ENCODE data around the gene ARPC5L. TPM values are rescaled to one million over a fixed set of nuclear protein-coding genes. Genes with fewer than 3 reads are reported as not detected.

ARPC5L gene
- total and polyA plus RNA-seq, 2 experiments from 2014 or later: 35.9 to 87.3 TPM

DNA sequence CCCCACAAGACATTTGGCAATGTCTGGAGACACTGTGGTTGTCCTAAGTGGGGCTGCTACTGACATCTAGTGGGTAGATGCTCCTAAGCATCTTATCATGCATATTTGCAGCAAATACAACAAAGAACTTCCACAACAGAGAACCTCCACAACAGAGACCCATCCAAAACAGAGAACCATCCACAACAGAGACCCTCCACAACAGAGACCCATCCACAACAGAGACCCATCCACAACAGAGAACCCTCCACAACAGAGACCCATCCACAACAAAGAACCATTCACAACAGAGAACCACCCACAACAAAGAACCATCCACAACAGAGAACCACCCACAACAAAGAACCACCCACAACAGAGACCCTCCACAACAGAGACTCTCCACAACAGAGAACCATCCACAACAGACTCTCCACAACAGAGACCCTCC lies 32.8 kb downstream of the ARPC5L start:
- H3K4me3 ChIP-seq: no peak overlapping the region
- Mint-ChIP-seq H3K4me1 (peaks cover 8% of the 10 kb centered on the region), H3K9me3 (no peaks in the 10 kb centered on the region), H3K27me3 (ENCODE audit: insufficient read depth, low read depth, poor library complexity) (peaks cover 12% of the 10 kb centered on the region), H3K27ac (no peak overlapping the region), H3K36me3 (ENCODE audit: low read depth) (peaks cover 4% of the 10 kb centered on the region; the same call in 1 of the 3 replicates), H3K4me3 (no peak overlapping the region)
- no peak overlapping the region for H3K27ac ChIP-seq (ENCODE audit: low read depth)
- H3K4me2 ChIP-seq: no peak overlapping the region
- peaks cover 9% of the 10 kb centered on the region for H3K4me1 ChIP-seq (ENCODE audit: insufficient read depth)
- TF ChIP-seq CTCF (conservative IDR thresholded peaks at IDR 0.05; ENCODE audit: low read depth in 2 of 2) (peak; percentile 60 to 84), STAT1 (IDR thresholded peaks at IDR 0.05; ENCODE audit: unreplicated experiment) (no peak)
- 0 out of 2 replicates have a peak overlapping the region, but pooled peaks have one; percentile 63 for H2AFZ ChIP-seq
- DNase-seq (ENCODE audit: low spot score) (peak; percentile 77), ATAC-seq (peak; percentile 94)
- 0 out of 2 replicates have a peak, but pooled peaks cover 4% of the 10 kb centered on the region for H3F3A ChIP-seq (replicated peaks; ENCODE audit: low read depth)
- 0 out of 2 replicates have a peak, but pooled peaks cover 5% of the 10 kb centered on the region for H3K36me3 ChIP-seq (ENCODE audit: insufficient read depth)
- no peaks in the 10 kb centered on the region for H3K27me3 ChIP-seq (ENCODE audit: insufficient read depth)
- no peaks in the 10 kb centered on the region for H3K79me2 ChIP-seq (replicated peaks; ENCODE audit: insufficient read depth)
- H3K9me2 ChIP-seq (ENCODE audit: insufficient read depth): no peaks in the 10 kb centered on the region
- peaks cover 3% of the 10 kb centered on the region; the same call in 1 of the 2 replicates for H4K20me1 ChIP-seq (replicated peaks; ENCODE audit: insufficient read depth)

- Mint-ChIP-seq H3K36me3 (ENCODE audit: low read depth) (peaks cover 4% of the 10 kb centered on the region; the same call in 2 of the 3 replicates), H3K27me3 (ENCODE audit: insufficient read depth, low read depth, poor library complexity) (peaks cover 8% of the 10 kb centered on the region), H3K9me3 (no peaks in the 10 kb centered on the region), H3K4me3 (no peak overlapping the region), H3K4me1 (peaks cover 13% of the 10 kb centered on the region), H3K27ac (no peak overlapping the region)
- no peak overlapping the region for H3K4me3 ChIP-seq
- peaks cover 9% of the 10 kb centered on the region for H3K4me1 ChIP-seq (ENCODE audit: insufficient read depth)
- H3K27ac ChIP-seq (ENCODE audit: low read depth): no peak overlapping the region
- no peak for TF ChIP-seq POLR2AphosphoS5 (IDR thresholded peaks at IDR 0.05; ENCODE audit: low read depth)
- no peak for TF ChIP-seq NANOG (IDR thresholded peaks at IDR 0.05; ENCODE audit: borderline replicate concordance)
- no peak for TF ChIP-seq ZNF114 (CRISPR knock-in tag; IDR thresholded peaks at IDR 0.05)
- no peak for TF ChIP-seq EZH2 (IDR thresholded peaks at IDR 0.05; ENCODE audit: low read depth, unreplicated experiment)
- TF ChIP-seq CREB1 (CRISPR knock-in tag; IDR thresholded peaks at IDR 0.05; ENCODE audit: low read depth): no peak
- no peak for TF ChIP-seq JUNB (IDR thresholded peaks at IDR 0.05; ENCODE audit: unreplicated experiment)
- TF ChIP-seq ETS1 (IDR thresholded peaks at IDR 0.05): no peak
- no peak for TF ChIP-seq CTCF (conservative IDR thresholded peaks at IDR 0.05; ENCODE audit: low read depth in 2 of 2)
- no peak for TF ChIP-seq STAT1 (IDR thresholded peaks at IDR 0.05; ENCODE audit: unreplicated experiment)
- no peaks in the 10 kb centered on the region for H3K79me2 ChIP-seq (replicated peaks; ENCODE audit: insufficient read depth)
- DNase-seq (ENCODE audit: low spot score) (no peak), ATAC-seq (no peak)
- no peak overlapping the region for H2AFZ ChIP-seq
- H3K27me3 ChIP-seq (ENCODE audit: insufficient read depth): no peaks in the 10 kb centered on the region
- H3K9me2 ChIP-seq (ENCODE audit: insufficient read depth): no peaks in the 10 kb centered on the region
- H3K4me2 ChIP-seq: no peak overlapping the region
- H4K20me1 ChIP-seq (replicated peaks; ENCODE audit: insufficient read depth): peaks cover 3% of the 10 kb centered on the region; the same call in 1 of the 2 replicates
- H3K36me3 ChIP-seq (ENCODE audit: insufficient read depth): no peaks in the 10 kb centered on the region
- 0 out of 2 replicates have a peak, but pooled peaks cover 4% of the 10 kb centered on the region for H3F3A ChIP-seq (replicated peaks; ENCODE audit: low read depth)
Measured at GRCh38 chr9:124897570-124898460, 35.9 kb downstream of the ARPC5L start.

All from GM23338 (cell line).